MCF 10A (cell line): Measurements from ENCODE around the gene CHRNE. TPM values are rescaled to one million over a fixed set of nuclear protein-coding genes. Genes with fewer than 3 reads are reported as not detected.

Source experiments
- BruUV-seq: library from RNA; stranded (reverse); fragments of 400-500 nt; replicated peaks from 2 replicates; lab custom pipeline; 2021; lab: Mats Ljungman, UMichigan
- CTCF ChIA-PET: fragments of 300-600 bp; sonication (Branson Sonifier 250); formaldehyde crosslinking; extraction: SDS; loops from one replicate; lab custom pipeline; 2021; ENCODE audit warnings: antibody characterized with exemption, inconsistent platforms; lab: Yijun Ruan, JAX
- POLR2A ChIA-PET: fragments of 300-600, 350-650 bp; sonication (Branson Sonifier 250); formaldehyde crosslinking; extraction: SDS; loops from one replicate; lab custom pipeline; 2020; ENCODE audit warnings: antibody characterized with exemption, inconsistent platforms; lab: Yijun Ruan, JAX
- DNase-seq: peaks from one replicate; pipeline ENCODE4 v3.0.0-alpha.2; 2018; ENCODE audit not compliant: unreplicated experiment
- H3K27ac Mint-ChIP-seq: one replicate; pipeline ENCODE4 v1.8.0; 2022; ENCODE audit warnings: mild to moderate bottlenecking, low read depth, mixed read lengths; ENCODE audit not compliant: unreplicated experiment
- H3K27me3 Mint-ChIP-seq: one replicate; pipeline ENCODE4 v1.8.0; 2022; ENCODE audit warnings: mixed read lengths; ENCODE audit not compliant: insufficient read depth, unreplicated experiment
- H3K36me3 Mint-ChIP-seq: one replicate; pipeline ENCODE4 v1.8.0; 2022; ENCODE audit warnings: mild to moderate bottlenecking, moderate library complexity, mixed read lengths; ENCODE audit not compliant: insufficient read depth, unreplicated experiment
- H3K4me1 Mint-ChIP-seq: one replicate; pipeline ENCODE4 v1.8.0; 2022; ENCODE audit warnings: mixed read lengths; ENCODE audit not compliant: insufficient read depth, unreplicated experiment
- H3K4me3 Mint-ChIP-seq: one replicate; pipeline ENCODE4 v1.8.0; 2022; ENCODE audit warnings: mild to moderate bottlenecking, moderate library complexity, mixed read lengths; ENCODE audit not compliant: unreplicated experiment
- H3K9me3 Mint-ChIP-seq: one replicate; pipeline ENCODE4 v1.8.0; 2022; ENCODE audit warnings: mixed read lengths; ENCODE audit not compliant: unreplicated experiment
- CTCF ChIP-seq: fragments of 200-600 bp; IDR thresholded peaks from one replicate; pipeline ENCODE4 v1.8.0; 2022; ENCODE audit warnings: antibody characterized with exemption, mild to moderate bottlenecking; ENCODE audit not compliant: unreplicated experiment
- intact Hi-C: fragments of 100-400 bp; cut with micrococcal nuclease; formaldehyde crosslinking; loops from 2 replicates; pipeline ENCODE4 v1.14.1; 2022
- total RNA-seq: library from RNA; stranded (reverse); gene quantifications from 2 replicates; pipeline ENCODE4 v1.2.3, GENCODE V29; 2022

The CHRNE gene
- total RNA-seq, 1 experiment from 2014 or later = not detected

DNA sequence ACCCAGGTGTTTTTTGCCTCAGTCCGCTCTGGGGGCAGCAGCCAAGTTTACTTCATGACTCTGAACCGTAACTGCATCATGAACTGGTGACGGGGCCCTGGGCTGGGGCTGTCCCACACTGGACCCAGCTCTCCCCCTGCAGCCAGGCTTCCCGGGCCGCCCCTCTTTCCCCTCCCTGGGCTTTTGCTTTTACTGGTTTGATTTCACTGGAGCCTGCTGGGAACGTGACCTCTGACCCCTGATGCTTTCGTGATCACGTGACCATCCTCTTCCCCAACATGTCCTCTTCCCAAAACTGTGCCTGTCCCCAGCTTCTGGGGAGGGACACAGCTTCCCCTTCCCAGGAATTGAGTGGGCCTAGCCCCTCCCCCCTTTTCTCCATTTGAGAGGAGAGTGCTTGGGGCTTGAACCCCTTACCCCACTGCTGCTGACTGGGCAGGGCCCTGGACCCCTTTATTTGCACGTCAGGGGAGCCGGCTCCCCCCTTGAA lies 5.7 kb downstream of the CHRNE start:
- intact Hi-C loops = no loop called here
- Mint-ChIP-seq H3K36me3 (peaks cover 58% of the 10 kb centered on the region), H3K27ac (no peak overlapping the region), H3K9me3 (no peaks in the 10 kb centered on the region), H3K4me3 (no peak overlapping the region), H3K4me1 (peaks cover 2% of the 10 kb centered on the region), H3K27me3 (no peaks in the 10 kb centered on the region)
- POLR2A ChIA-PET = interaction anchor here (0.6 to 1.5 kb wide), 2 partner anchors 73 to 107 kb away, joined by 3 to 5 read pairs; no protein-coding TSS in a partner anchor
- no TSS peak for BruUV-seq
- DNase-seq = no peak
- CTCF ChIA-PET = interaction anchor here (0.6 to 1.1 kb wide), 2 partner anchors 109 to 159 kb away, joined by 3 read pairs; no protein-coding TSS in a partner anchor
- TF ChIP-seq CTCF = no peak

- ChIA-PET CTCF (interaction anchor here (0.6 to 1.1 kb wide), 2 partner anchors 109 to 160 kb away, joined by 3 read pairs; no protein-coding TSS in a partner anchor), POLR2A (interaction anchor here (1.5 kb wide), 1 partner anchor 106 kb away, joined by 5 read pairs; no protein-coding TSS in a partner anchor)
- no peaks in the 10 kb centered on the region for H3K27me3 Mint-ChIP-seq
- no peak for DNase-seq
- BruUV-seq = no TSS peak
- no peak overlapping the region for H3K27ac Mint-ChIP-seq
- H3K4me3 Mint-ChIP-seq = no peak overlapping the region
- peaks cover 65% of the 10 kb centered on the region for H3K36me3 Mint-ChIP-seq
- intact Hi-C loops = no loop called here
- H3K9me3 Mint-ChIP-seq = no peaks in the 10 kb centered on the region
- no peaks in the 10 kb centered on the region for H3K4me1 Mint-ChIP-seq
- TF ChIP-seq CTCF = no peak
Measured at GRCh38 chr17:4896332-4897197, 6.3 kb downstream of the CHRNE start.

DNA sequence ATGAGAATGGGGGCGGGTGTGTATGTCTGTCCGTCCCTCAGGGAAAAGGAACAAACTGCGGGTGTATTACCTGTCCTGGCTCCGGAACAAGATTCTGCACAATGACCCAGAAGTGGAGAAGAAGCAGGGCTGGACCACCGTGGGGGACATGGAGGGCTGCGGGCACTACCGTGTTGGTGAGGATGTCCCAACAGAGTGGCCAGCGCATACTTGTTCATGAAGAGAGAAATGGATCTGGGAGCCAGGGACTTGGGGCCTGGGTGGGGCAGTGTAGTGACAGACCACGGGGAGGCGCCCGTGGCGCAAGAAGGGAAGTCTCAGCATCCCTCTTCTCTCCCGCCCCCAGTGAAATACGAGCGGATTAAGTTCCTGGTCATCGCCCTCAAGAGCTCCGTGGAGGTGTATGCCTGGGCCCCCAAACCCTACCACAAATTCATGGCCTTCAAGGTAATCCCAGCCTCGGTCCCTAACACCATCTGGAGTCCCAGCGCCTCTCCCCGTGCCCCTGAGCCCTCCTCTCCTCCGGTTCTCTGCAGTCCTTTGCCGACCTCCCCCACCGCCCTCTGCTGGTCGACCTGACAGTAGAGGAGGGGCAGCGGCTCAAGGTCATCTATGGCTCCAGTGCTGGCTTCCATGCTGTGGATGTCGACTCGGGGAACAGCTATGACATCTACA lies 7.1 kb downstream of the CHRNE start:
- BruUV-seq = TSS peak; percentile 52

More for the DNA sequence above, 7.1 kb downstream of the CHRNE start:
- Mint-ChIP-seq H3K4me1 (no peaks in the 10 kb centered on the region), H3K4me3 (no peak overlapping the region), H3K9me3 (no peaks in the 10 kb centered on the region), H3K27ac (no peak overlapping the region), H3K27me3 (no peaks in the 10 kb centered on the region), H3K36me3 (peaks cover 71% of the 10 kb centered on the region)
- TF ChIP-seq CTCF = no peak
- ChIA-PET CTCF (interaction anchor here (0.7 kb wide), 1 partner anchor 106 kb away, joined by 3 read pairs; no protein-coding TSS in a partner anchor), POLR2A (interaction anchor here (1.5 kb wide), 1 partner anchor 105 kb away, joined by 5 read pairs; no protein-coding TSS in a partner anchor)
- DNase-seq = no peak
- intact Hi-C loops = no loop called here
